GM12864 (cell line): Measurements from ENCODE around the gene HOXC9.

Experiments used
- DNase-seq: peaks from one replicate; pipeline ENCODE4 v3.0.0-alpha.2; 2011; ENCODE audit warnings: low read depth
- H3K4me3 ChIP-seq: 2 replicates; pipeline ENCODE4 v1.5.1; 2011; ENCODE audit warnings: mild to moderate bottlenecking, low read depth, low read length, control low read depth
- CTCF ChIP-seq: IDR thresholded peaks from 2 replicates; pipeline ENCODE4 v1.5.1; 2011; ENCODE audit warnings: low read depth, mild to moderate bottlenecking, moderate library complexity, low read length, control low read depth, inconsistent platforms; ENCODE audit errors: missing control alignments

HOXC9 gene

GRCh38 chr12:53995378-53996239 lies 4.4 kb upstream of the HOXC9 start:
- TF ChIP-seq CTCF = no peak
- no peak for DNase-seq

GRCh38 chr12:53996240-53997203 lies 3.4 kb upstream of the HOXC9 start:
- peak overlapping the region; percentile 43 for H3K4me3 ChIP-seq
- TF ChIP-seq CTCF = no peak
- no peak for DNase-seq

More at GRCh38 chr12:53995378-53996239, 4.4 kb upstream of the HOXC9 start:
- peak overlapping the region; percentile 43 for H3K4me3 ChIP-seq

- no peak for DNase-seq
Observed at GRCh38 chr12:53997204-53998109, 2.5 kb upstream of the HOXC9 start.

GRCh38 chr12:53998110-53998899 lies 1.7 kb upstream of the HOXC9 start:
- no peak for TF ChIP-seq CTCF
- H3K4me3 ChIP-seq = no peak overlapping the region
- DNase-seq = no peak

More at GRCh38 chr12:53997204-53998109, 2.5 kb upstream of the HOXC9 start:
- no peak overlapping the region for H3K4me3 ChIP-seq
- TF ChIP-seq CTCF = no peak

GRCh38 chr12:53998900-53999236 lies 1.1 kb upstream of the HOXC9 start:
- H3K4me3 ChIP-seq = no peak overlapping the region
- DNase-seq = no peak
- no peak for TF ChIP-seq CTCF
